Karpas-422 (cell line): Measurements from ENCODE around the gene TMEM40. TPM values are rescaled to one million over a fixed set of nuclear protein-coding genes. Genes with fewer than 3 reads are reported as not detected.

ENCODE experiments used
- DNase-seq: peaks from one replicate; pipeline ENCODE4 v3.0.0-alpha.2; 2015
- H2AFZ ChIP-seq: fragments of 200-600 bp; sonication (generic); 2 replicates; pipeline ENCODE4 v1.6.1; 2014; ENCODE audit warnings: antibody characterized with exemption, low read length, mixed read lengths
- H3K27ac ChIP-seq: fragments of 200-600 bp; sonication (generic); 2 replicates; pipeline ENCODE4 v1.5.1; 2014; ENCODE audit warnings: mild to moderate bottlenecking, low read length, moderate library complexity
- H3K27me3 ChIP-seq: fragments of 200-600 bp; sonication (generic); 2 replicates; pipeline ENCODE4 v1.6.1; 2014; ENCODE audit warnings: low read length, mixed read lengths
- H3K36me3 ChIP-seq: fragments of 200-600 bp; sonication (generic); 2 replicates; pipeline ENCODE4 v1.6.1; 2014; ENCODE audit warnings: low read length, mixed read lengths; ENCODE audit not compliant: insufficient read depth
- H3K4me1 ChIP-seq: fragments of 200-600 bp; sonication (generic); 2 replicates; pipeline ENCODE4 v1.6.1; 2014; ENCODE audit warnings: mild to moderate bottlenecking, low read length, mixed read lengths
- H3K4me2 ChIP-seq: fragments of 200-600 bp; sonication (generic); 2 replicates; pipeline ENCODE4 v1.6.1; 2014; ENCODE audit warnings: low read length, low read depth, mild to moderate bottlenecking; ENCODE audit not compliant: poor library complexity, severe bottlenecking
- H3K4me3 ChIP-seq: fragments of 200-600 bp; sonication (generic); 2 replicates; pipeline ENCODE4 v1.5.1; 2014; ENCODE audit warnings: mild to moderate bottlenecking, antibody characterized with exemption, low read length, mixed read lengths
- H3K79me2 ChIP-seq: fragments of 200-600 bp; sonication (generic); 2 replicates; pipeline ENCODE4 v1.6.1; 2014; ENCODE audit warnings: mild to moderate bottlenecking, low read length, mixed read lengths
- H3K9ac ChIP-seq: fragments of 200-600 bp; sonication (generic); 2 replicates; pipeline ENCODE4 v1.6.0; 2014; ENCODE audit warnings: low read length
- H3K9me2 ChIP-seq: fragments of 200-600 bp; sonication (generic), shearing (Covaris generic); replicated peaks from 2 replicates; pipeline ENCODE4 v1.6.0; 2014; ENCODE audit warnings: mild to moderate bottlenecking, low read length, moderate library complexity; ENCODE audit not compliant: insufficient read depth
- H3K9me3 ChIP-seq: fragments of 300-700, 200-600 bp; sonication (generic); 2 replicates; pipeline ENCODE4 v1.6.1; 2014; ENCODE audit warnings: low read length, mixed read lengths
- H4K20me1 ChIP-seq: fragments of 200-600 bp; sonication (generic); 2 replicates; pipeline ENCODE4 v1.6.1; 2014; ENCODE audit warnings: mild to moderate bottlenecking, antibody characterized with exemption, low read length, low read depth; ENCODE audit not compliant: insufficient read depth
- total RNA-seq: library from RNA; depleted of rRNA; stranded (reverse); fragments of >200 nt; shearing (Covaris generic); gene quantifications from 2 replicates; pipeline ENCODE4 v1.2.3, GENCODE V29; 2014; ENCODE audit warnings: low replicate concordance; rRNA removed

Gene TMEM40
- total RNA-seq, 1 experiment from 2014 or later: 0.26 TPM

- no peak for DNase-seq
- H3K4me3 ChIP-seq: no peak overlapping the region
- no peaks in the 10 kb centered on the region for H3K79me2 ChIP-seq
- H3K9me3 ChIP-seq: no peaks in the 10 kb centered on the region
- H3K27me3 ChIP-seq: no peaks in the 10 kb centered on the region
- no peak overlapping the region for H2AFZ ChIP-seq
- no peaks in the 10 kb centered on the region for H3K36me3 ChIP-seq
- H3K4me1 ChIP-seq: no peaks in the 10 kb centered on the region
- H3K9me2 ChIP-seq: no peaks in the 10 kb centered on the region
- no peak overlapping the region for H3K27ac ChIP-seq
- H3K9ac ChIP-seq: no peak overlapping the region
- no peaks in the 10 kb centered on the region for H4K20me1 ChIP-seq
- H3K4me2 ChIP-seq: no peak overlapping the region
These were observed 71.1 kb downstream of the TMEM40 start for GRCh38 chr3:12687948-12688347.

DNA sequence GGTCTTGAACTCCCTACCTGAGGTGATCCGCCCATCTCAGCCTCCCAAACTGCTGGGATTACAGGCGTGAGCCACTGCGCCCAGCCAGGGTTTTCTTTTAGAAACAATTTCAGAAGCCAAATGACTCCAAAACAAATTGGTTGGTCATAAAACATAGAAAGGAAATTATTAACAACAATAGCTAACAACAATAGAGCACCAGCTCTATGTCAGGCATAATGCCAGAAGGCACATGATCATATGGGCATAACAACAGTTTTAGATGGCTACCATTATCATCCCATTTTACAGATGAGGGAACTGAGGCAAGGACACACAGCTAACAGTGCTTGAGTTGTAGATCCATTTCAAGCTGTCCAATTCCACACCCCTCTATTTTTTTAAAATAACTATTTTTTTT, 73.0 kb downstream of the TMEM40 start:
- H3K27me3 ChIP-seq: no peaks in the 10 kb centered on the region
- no peaks in the 10 kb centered on the region for H3K9me2 ChIP-seq
- H3K9me3 ChIP-seq: no peaks in the 10 kb centered on the region
- no peak overlapping the region for H3K4me2 ChIP-seq
- H4K20me1 ChIP-seq: no peaks in the 10 kb centered on the region
- DNase-seq: no peak
- no peaks in the 10 kb centered on the region for H3K36me3 ChIP-seq
- H2AFZ ChIP-seq: no peak overlapping the region
- no peak overlapping the region for H3K9ac ChIP-seq
- H3K79me2 ChIP-seq: no peaks in the 10 kb centered on the region
- H3K4me3 ChIP-seq: no peak overlapping the region
- no peak overlapping the region for H3K27ac ChIP-seq
- no peaks in the 10 kb centered on the region for H3K4me1 ChIP-seq

Other genes starting within 250 kb of the TMEM40 start
- gene MKRN2OS, start 213.8 kb downstream of the TMEM40 start, total RNA-seq: not detected in 2 replicates
- gene MKRN2, start 202.2 kb downstream of the TMEM40 start, total RNA-seq: 41.9 and 44.5 TPM in 2 replicates
- 71.5 and 89.5 TPM in 2 replicates for gene RAF1, start 95.1 kb downstream of the TMEM40 start, total RNA-seq
- gene CAND2, start 37.4 kb upstream of the TMEM40 start, total RNA-seq: 13.0 and 21.6 TPM in 2 replicates
- gene RPL32, start 82.3 kb upstream of the TMEM40 start, total RNA-seq: 5,091 and 6,020 TPM in 2 replicates